SHP77 treated with DMSO at 0.1 percent for 48 hours (cell line): ENCODE data around the gene RGS7.
"Not testable (repeated sequence)": the region's sequence is repeated elsewhere in the genome, so short reads cannot be mapped to it uniquely, and the experiment has no call there.

Experiments
- DNase-seq: peaks from one replicate; lab custom pipeline; 2025; lab: John Stamatoyannopoulos, UW

RGS7 gene

DNA sequence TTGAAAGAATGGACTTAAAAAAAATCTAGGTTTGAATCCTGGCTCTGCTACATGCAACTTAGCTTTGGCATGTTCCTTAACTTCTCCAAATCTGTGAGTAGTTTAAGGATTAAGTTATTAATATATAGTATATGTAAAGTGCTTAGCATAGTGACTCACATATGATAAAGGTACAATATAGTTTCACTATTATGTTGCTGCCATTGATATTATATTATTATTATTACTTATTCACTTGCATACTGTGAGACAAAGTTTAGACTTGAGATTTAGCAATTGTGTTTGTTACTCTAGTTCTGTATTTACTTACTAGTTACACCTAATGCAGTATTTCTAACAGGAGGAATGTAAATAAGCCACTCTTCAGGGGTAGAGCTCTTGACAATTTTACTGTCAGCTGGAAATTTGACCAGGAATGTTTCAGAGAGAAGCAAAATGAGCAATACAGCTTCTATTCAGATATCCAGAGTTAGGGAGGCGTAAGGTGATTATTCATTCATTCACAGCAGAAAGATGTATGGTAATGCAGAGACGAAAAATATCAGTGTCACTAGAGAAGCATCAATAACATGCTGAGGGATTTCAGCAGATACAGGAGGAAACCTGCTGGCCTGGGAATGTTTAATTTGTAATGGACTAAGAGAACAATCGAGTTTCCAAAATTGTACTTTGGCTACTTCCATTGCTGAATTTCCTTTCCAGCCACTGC is 25.5 kb downstream of the RGS7 start:
- no peak for DNase-seq

- no peak for DNase-seq
These were observed 26.2 kb downstream of the RGS7 start for GRCh38 chr1:241330619-241331327.

- no peak for DNase-seq
These were observed 31.5 kb downstream of the RGS7 start for GRCh38 chr1:241325456-241325855.

DNA sequence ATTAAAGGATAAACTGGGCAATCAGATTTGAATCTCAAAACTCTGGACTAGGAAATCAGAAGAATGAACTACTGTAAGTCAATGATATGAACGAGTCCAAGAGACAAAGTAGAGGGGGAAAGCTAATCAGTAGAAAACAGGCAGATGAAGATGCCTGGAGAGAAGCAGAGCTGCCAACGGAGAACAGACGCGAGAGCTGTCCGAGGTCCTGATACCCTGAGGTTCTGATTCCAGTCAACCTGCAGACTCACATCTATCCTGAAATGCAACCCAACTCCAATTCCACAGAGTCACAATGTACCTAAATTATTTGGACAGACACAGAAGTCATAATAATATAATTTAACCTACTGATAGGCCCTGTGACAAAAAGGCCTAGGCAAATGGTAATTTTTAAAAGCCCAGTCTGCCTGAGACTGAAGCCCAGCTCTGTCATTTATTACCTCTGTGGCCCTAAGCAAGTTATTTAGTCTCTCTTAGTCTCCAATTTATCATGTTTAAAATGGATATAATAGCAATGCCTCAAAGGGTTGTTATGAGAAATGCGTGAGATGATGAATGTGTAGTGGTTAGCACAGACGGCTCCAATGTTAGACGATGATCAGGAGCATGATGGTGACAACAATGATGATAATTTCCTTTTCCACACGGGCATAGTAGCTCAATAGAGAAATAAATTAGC is 33.4 kb downstream of the RGS7 start:
- DNase-seq = no peak

DNA sequence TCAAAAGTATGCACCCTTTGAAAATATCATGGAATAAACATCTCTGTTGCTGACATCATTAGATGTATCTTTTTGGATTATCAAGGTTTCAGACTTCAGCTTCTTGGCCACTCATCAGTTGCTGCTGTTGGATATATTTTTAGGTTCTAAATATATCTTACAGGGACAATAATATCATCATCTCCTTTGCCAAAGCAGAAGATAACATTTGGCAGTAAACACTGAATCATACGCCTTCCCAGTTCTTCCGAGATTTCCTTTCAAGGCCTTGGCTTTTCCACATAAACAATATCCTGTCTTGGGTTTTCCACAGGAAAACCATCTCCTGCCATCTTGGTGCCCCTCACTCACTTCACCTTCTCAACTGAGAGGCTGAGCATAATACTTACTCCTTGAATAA is 39.3 kb downstream of the RGS7 start:
- no peak for DNase-seq

DNA sequence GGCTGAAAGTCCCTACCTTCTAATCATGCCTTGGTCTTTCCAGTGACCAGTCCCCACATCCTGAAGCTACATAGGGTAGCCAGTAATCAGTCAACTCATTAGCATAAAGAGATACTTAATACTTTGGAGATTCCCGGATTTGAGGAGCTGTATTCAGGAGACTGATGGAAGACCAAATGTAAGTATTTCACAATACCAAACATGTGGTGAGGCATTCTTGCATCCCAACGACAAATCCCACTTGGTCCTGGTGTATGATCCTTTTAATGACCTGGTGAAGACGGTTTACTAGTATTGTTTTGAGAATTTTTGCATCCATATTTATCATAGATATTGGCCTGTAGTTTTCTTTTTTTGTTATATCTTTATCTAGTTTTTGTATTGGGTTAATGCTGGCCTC is 40.6 kb downstream of the RGS7 start:
- no peak for DNase-seq

- DNase-seq = no peak
These were observed 45.8 kb downstream of the RGS7 start for GRCh38 chr1:241311056-241311746.

DNA sequence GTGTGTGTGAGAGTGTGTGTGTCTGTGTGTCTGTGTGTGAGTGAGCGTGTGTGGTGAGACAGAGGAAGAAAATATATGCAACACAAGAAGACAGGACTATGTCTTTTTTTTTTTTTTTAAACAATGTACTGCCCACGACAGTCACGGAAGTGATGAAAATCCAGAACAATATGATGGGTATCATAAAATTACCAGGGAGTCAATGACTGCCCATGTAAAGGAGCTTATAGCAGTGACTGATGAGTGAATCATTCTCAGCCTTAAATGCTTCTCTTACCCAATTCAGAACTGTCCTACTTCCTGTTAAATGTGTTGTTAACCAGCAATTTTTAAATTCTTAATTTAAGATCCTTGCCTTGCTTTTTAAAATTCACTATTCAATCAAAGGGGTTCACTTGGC is 46.6 kb downstream of the RGS7 start:
- DNase-seq = no peak

- no peak for DNase-seq
These were observed 47.4 kb downstream of the RGS7 start for GRCh38 chr1:241309651-241310050.

GRCh38 chr1:241308471-241308870 is 48.5 kb downstream of the RGS7 start:
- DNase-seq = peak; percentile 50

DNA sequence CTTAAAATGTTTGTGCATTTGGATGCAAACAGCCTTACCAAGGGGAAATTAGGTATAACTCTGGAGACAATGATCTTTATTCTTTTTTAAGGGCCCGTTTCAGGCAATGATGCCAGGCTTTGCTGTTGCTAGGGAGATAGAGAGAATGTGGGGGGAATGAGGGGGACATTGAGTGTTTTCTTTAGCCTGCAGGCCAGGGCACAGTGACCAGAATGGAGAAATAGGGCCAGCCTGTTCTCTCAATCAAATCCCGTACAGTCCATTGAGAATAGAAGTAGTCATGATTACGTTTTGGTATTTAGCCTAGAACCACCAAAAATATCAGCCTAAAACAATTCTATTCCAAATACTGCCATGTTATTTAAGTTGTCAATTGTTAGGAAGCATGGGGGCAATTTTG is 49.0 kb downstream of the RGS7 start:
- no peak for DNase-seq

- DNase-seq = no peak
These were observed 50.7 kb downstream of the RGS7 start for GRCh38 chr1:241306125-241306790.

DNA sequence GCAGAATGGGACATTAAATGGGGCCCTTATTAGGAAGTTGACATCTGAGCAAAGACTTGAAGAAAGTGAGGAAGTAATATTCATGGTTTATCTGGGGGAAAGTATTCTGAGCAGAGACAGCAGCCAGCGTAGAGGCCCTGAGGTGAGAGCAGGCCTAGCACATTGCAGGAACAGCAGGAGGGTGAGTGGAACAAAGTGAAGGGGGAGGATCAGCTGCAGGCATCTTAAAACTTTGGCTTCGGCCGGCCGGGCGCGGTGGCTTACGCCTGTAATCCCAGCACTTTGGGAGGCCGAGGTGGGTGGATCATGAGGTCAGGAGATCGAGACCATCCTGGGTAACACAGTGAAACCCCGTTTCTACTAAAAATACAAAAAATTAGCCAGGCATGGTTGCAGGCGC is 55.0 kb downstream of the RGS7 start:
- DNase-seq = not testable (repeated sequence)

DNA sequence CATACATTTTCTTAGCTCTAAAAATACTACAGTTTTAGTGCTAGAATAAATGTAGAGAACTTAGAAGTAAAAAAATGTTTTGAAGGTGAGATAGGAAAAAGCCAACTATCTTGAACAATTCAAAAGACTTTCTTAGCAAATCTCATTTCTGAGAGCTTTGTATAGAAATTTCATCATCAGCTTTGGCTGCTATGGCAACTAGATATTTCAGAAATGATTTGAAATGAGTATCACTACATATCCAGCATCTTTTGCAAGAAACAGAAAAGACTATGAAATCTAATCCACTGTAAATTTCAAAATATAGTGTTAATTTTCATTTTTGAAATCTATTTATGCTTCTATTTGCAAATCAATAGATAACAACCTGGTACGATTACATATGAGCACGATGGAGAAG is 57.7 kb downstream of the RGS7 start:
- no peak for DNase-seq

DNA sequence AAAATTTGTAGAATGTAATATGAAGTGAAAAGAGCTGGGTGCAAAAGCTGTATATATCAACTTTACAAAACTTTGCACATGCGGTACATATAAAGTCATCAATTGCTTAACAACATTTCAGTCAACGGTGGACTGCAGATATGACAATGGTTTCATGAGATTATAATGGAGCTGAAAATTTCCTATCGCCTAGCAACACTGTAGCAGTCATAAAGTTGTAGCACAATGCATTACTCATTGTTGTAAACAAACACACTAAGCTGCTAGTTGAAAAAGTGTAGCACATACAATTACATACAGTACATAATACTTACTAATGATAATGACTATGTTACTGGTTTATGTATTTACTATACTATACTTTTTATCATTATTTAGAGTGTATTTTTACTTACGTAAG is 64.0 kb downstream of the RGS7 start:
- DNase-seq = no peak

DNA sequence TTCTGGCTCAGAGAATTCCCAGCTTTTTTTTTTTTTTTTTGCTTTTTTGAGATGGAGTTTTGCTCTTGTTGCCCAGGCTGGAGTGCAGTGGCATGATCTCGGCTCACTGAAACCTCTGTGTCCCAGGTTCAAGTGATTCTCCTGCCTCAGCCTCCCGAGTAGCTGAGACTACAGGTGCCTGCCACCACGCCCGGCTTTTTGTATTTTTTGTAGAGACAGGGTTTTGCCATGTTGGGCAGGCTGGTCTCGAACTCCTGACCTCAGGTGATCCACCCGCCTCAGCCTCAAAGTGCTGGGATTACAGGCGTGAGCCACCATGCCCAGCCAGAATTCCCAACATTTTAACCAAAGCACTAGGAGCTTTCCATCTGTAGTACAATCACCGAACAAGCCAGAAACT is 65.5 kb downstream of the RGS7 start:
- not testable (repeated sequence) for DNase-seq

DNA sequence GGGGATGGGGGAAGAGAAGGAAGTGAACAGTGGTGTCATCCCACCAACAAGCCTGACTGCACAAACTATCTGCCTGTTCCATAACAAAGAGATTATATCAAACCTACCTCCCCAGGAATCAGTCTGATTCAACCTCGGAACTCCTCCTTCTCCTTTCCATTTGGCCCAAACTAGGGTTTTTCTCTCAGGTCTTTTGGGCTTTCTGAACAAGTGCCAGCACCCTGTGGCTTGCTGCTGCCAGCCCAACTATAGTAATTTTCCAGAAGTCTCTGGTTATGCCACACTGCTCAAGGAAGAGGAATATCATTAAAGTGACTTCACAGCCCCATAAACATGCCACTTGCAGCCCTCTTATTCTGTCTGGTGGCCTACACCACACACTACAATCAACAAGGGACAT is 70.5 kb downstream of the RGS7 start:
- no peak for DNase-seq

DNA sequence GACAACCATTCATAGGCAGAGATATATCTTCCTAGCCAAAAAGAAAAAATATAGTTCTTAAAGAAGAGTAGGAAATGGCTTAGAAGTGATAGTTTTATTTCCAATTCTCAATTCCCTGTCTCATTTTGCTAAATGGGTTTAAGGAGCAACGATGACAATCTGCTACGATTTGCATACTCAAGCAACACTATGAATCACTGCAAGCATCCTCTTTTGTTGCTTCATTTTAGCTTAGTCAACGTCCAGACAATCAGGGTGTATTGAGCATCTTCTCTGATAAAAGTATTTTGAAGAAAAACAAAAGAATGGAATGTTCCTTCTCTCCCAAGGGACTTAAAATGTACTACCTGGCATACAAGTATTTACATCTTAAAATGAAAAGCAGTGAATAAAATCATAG is 80.6 kb downstream of the RGS7 start:
- DNase-seq = no peak

GRCh38 chr1:241275981-241276380 is 81.0 kb downstream of the RGS7 start:
- no peak for DNase-seq

- DNase-seq = no peak
These were observed 81.8 kb downstream of the RGS7 start for GRCh38 chr1:241275226-241275625.

DNA sequence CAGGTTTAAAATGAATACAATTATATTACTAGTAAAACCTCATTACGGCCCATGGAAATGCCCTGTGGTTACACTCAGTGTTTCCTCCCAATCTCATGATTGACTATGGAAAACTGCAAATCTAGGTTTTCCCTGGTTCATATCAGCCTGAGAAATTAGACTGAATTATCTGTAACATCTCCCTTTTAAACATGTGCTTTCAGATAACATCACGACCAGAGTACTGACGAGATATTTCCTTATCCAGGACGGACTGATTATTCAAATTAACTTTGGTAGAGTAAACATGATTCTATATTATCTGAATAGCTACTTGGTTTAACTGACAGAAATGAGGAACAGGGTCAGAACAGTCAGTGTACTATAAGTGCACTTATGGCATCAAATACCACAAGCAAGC is 82.3 kb downstream of the RGS7 start:
- no peak for DNase-seq

- no peak for DNase-seq
These were observed 84.2 kb downstream of the RGS7 start for GRCh38 chr1:241272828-241273227.
